GM12878 (cell line): ENCODE measurements around the gene OR13J1. TPM values are rescaled to one million over a fixed set of nuclear protein-coding genes. Genes with fewer than 3 reads are reported as not detected.

Experiments
- ATAC-seq: fragments of 200-7000 bp; cut with Tn5 transposase; 3 replicates; pipeline ENCODE4 v1.9.1; 2020; ENCODE audit warnings: mild to moderate bottlenecking, moderate library complexity
- BruUV-seq: library from RNA; stranded (reverse); fragments of 400-500 nt; replicated peaks from 2 replicates; lab custom pipeline; 2021; lab: Mats Ljungman, UMichigan
- CTCF ChIA-PET: fragments of 300-600 bp; sonication (Branson Sonifier 250); formaldehyde crosslinking; extraction: SDS; loops from one replicate; lab custom pipeline; 2021; ENCODE audit warnings: inconsistent platforms; lab: Yijun Ruan, JAX
- POLR2A ChIA-PET: fragments of 350-600 bp; formaldehyde crosslinking; extraction: SDS; loops from one replicate; lab custom pipeline; 2021; ENCODE audit warnings: inconsistent platforms; lab: Charles Lee
- RAD21 ChIA-PET: fragments of 300-600 bp; sonication (Branson Sonifier 250); formaldehyde crosslinking; loops from one replicate; lab custom pipeline; 2023; ENCODE audit warnings: antibody characterized with exemption; ENCODE audit not compliant: unreplicated experiment; lab: Charles Lee
- SMC1A ChIA-PET: fragments of 300-600 bp; sonication (Branson Sonifier 250); formaldehyde crosslinking; loops from one replicate; lab custom pipeline; 2023; ENCODE audit not compliant: unreplicated experiment, uncharacterized antibody; lab: Charles Lee
- DNase-seq: peaks from one replicate; pipeline ENCODE4 v3.0.0-alpha.2; 2011; ENCODE audit warnings: low read depth, low spot score
- FAIRE-seq: peaks from 3 replicates; lab custom pipeline; 2011; peaks lifted over from hg19 to GRCh38; lab: Jason Lieb, UNC
- H2AFZ ChIP-seq: 2 replicates; pipeline ENCODE4 v1.6.0; 2011; ENCODE audit warnings: low read depth, low read length, control low read depth; ENCODE audit not compliant: control insufficient read depth
- H3K27ac ChIP-seq: 2 replicates; pipeline ENCODE4 v1.5.1; 2011; ENCODE audit warnings: control low read depth; ENCODE audit not compliant: control insufficient read depth, insufficient read depth
- H3K27me3 ChIP-seq, 2 experiments: replicated peaks in 1 of 2; 2 replicates each; pipeline versions ENCODE4 v1.6.0 to v1.6.1; 2011; ENCODE audit warnings: low read length in 1 of 2; ENCODE audit not compliant: control insufficient read depth in 2 of 2, insufficient read depth in 2 of 2
- H3K36me3 ChIP-seq, 2 experiments: 2 replicates each; pipeline ENCODE4 v1.5.1; 2011; ENCODE audit warnings: low read length in 1 of 2; ENCODE audit not compliant: control insufficient read depth in 2 of 2, insufficient read depth in 2 of 2
- H3K4me1 ChIP-seq: 2 replicates; pipeline ENCODE4 v1.6.1; 2011; ENCODE audit warnings: mild to moderate bottlenecking, low read length, moderate library complexity, mixed read lengths; ENCODE audit not compliant: control insufficient read depth, insufficient read depth
- H3K4me2 ChIP-seq: 2 replicates; pipeline ENCODE4 v1.6.0; 2011; ENCODE audit warnings: control low read depth; ENCODE audit not compliant: control insufficient read depth, insufficient read depth
- H3K4me3 ChIP-seq: fragments of 200-600 bp; sonication (generic); 2 replicates; pipeline ENCODE4 v1.5.1; 2016
- H3K79me2 ChIP-seq: 2 replicates; pipeline ENCODE4 v1.6.0; 2011; ENCODE audit warnings: low read length; ENCODE audit not compliant: control insufficient read depth, insufficient read depth
- H3K9ac ChIP-seq: 2 replicates; pipeline ENCODE4 v1.8.0; 2011; ENCODE audit warnings: low read length, control low read depth, mixed read lengths; ENCODE audit not compliant: control insufficient read depth, insufficient read depth
- H3K9me3 ChIP-seq: replicated peaks from 3 replicates; pipeline ENCODE4 v1.5.1; 2011; ENCODE audit warnings: mild to moderate bottlenecking, low read length; ENCODE audit not compliant: control insufficient read depth, insufficient read depth
- H4K20me1 ChIP-seq: 2 replicates; pipeline ENCODE4 v1.6.0; 2011; ENCODE audit not compliant: control insufficient read depth, insufficient read depth
- GABPA ChIP-seq: IDR thresholded peaks from 2 replicates; pipeline ENCODE4 v1.6.1; 2014; ENCODE audit warnings: antibody characterized with exemption, low read depth, mild to moderate bottlenecking, inconsistent platforms
- PAX8 ChIP-seq: fragments of 450-650 bp; IDR thresholded peaks from 2 replicates; pipeline ENCODE4 v1.6.1; 2017; ENCODE audit warnings: mild to moderate bottlenecking, moderate library complexity
- PBX3 ChIP-seq: IDR thresholded peaks from 2 replicates; pipeline ENCODE4 v1.6.1; 2011; ENCODE audit warnings: mild to moderate bottlenecking, low read depth, low read length, moderate library complexity; ENCODE audit not compliant: insufficient replicate concordance
- POU2F2 ChIP-seq: IDR thresholded peaks from 3 replicates; pipeline ENCODE4 v1.6.1; 2011; ENCODE audit warnings: low read depth, mild to moderate bottlenecking, low read length, borderline replicate concordance
- SREBF1 ChIP-seq: IDR thresholded peaks from 2 replicates; pipeline ENCODE4 v1.6.1; 2012; ENCODE audit warnings: mild to moderate bottlenecking, low read length
- ZBTB4 ChIP-seq: fragments of 450-650 bp; formaldehyde crosslinking; IDR thresholded peaks from 2 replicates; pipeline ENCODE4 v1.4.0; 2022; ENCODE audit warnings: mild to moderate bottlenecking, moderate library complexity
- WGBS: methylation state at CpG from one replicate; pipeline ENCODE4 v1.1.6; 2016; ENCODE audit warnings: low lambda C conversion rate; ENCODE audit not compliant: insufficient replicate concordance, insufficient coverage; ENCODE audit errors: missing lambda C conversion rate; 5-methylcytosine and 5-hydroxymethylcytosine counted together
- in situ Hi-C: fragments of 300-500 bp; cut with MboI; formaldehyde crosslinking; loops from 9 replicates; pipeline ENCODE4 v1.14.3; 2018; ENCODE audit warnings: mixed read lengths
- intact Hi-C: fragments of 100-400 bp; cut with micrococcal nuclease; formaldehyde crosslinking; loops from one replicate; pipeline ENCODE4 v1.14.2; 2022; ENCODE audit not compliant: unreplicated experiment
- polyA plus RNA-seq, 11 experiments: library from polyadenylated mRNA; depleted of rRNA in 4 of 11; unstranded in 6 of 11; stranded (reverse) in 5 of 11; fragments of >200 nt; fragmentation: Nextera tagmentation in 4 of 11; fragmentation: Illumina TruSeq in 1 of 11; extraction: Ambion mirVana in 4 of 11; extraction: Trizol in 1 of 11; gene quantifications; 1 replicate in 1 of 11; 2 replicates in 10 of 11; pipeline versions ENCODE4 v1.2.1 to v1.2.3, GENCODE V29; 2011 to 2016; ENCODE audit warnings: inconsistent platforms in 2 of 11, missing spikeins in 2 of 11, low read depth in 1 of 11
- total RNA-seq, 4 experiments: library from RNA; depleted of rRNA in 3 of 4; stranded (reverse); fragments of >200 nt in 3 of 4; fragmentation: Illumina TruSeq in 1 of 4; extraction: Trizol in 1 of 4; gene quantifications; 2 replicates each; pipeline versions ENCODE4 v1.2.1 to v1.2.3, GENCODE V29; 2013 to 2021
- TF ChIP-seq, protein P1 (sequence below): fragments of 450-650 bp; IDR thresholded peaks from 2 replicates; pipeline ENCODE4 v1.6.1; 2016; ENCODE audit warnings: mild to moderate bottlenecking, moderate library complexity, borderline replicate concordance
- TF ChIP-seq, protein P2 (sequence below), 3 experiments: IDR thresholded peaks in 2 of 3; conservative IDR thresholded peaks in 1 of 3; 2 replicates each; pipeline ENCODE4 v1.5.1; 2011; ENCODE audit warnings: low read depth in 3 of 3, low read length in 3 of 3, mild to moderate bottlenecking in 3 of 3, control low read depth in 2 of 3, moderate library complexity in 2 of 3, inconsistent platforms in 1 of 3, mixed read lengths in 1 of 3; ENCODE audit not compliant: control insufficient read depth in 2 of 3, insufficient read depth in 1 of 3; ENCODE audit errors: extremely low read depth in 1 of 3
- TF ChIP-seq, protein P3 (sequence below): fragments of 450-650 bp; IDR thresholded peaks from 2 replicates; pipeline ENCODE4 v1.6.1; 2016; ENCODE audit warnings: mild to moderate bottlenecking

The OR13J1 gene
- total and polyA plus RNA-seq, 10 of the 15 experiments (the other 5 are each of a cell fraction or from before 2014, with no cell fraction given), result not detected

DNA sequence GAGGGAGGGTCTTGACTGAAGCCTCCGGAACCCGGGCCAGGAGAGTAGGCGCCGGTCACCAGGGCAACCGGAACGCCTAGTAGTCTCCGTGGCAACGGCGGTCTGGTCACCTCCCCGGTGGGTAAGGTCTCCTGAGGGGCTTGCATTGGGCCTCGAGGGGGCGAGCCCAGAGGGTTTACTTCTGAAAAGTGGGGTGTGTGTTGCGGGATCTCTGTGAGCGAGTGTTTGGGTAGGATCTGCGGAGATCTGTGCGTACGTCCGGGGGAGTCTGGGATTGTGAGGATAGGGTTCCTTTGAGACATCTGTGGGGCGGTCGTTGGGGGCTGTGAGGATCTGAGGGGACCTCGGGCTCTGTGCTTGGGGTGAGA is 41.5 kb downstream of the OR13J1 start, which contains the start of gene FAM221B (continued):
- TF ChIP-seq, protein P1, sequence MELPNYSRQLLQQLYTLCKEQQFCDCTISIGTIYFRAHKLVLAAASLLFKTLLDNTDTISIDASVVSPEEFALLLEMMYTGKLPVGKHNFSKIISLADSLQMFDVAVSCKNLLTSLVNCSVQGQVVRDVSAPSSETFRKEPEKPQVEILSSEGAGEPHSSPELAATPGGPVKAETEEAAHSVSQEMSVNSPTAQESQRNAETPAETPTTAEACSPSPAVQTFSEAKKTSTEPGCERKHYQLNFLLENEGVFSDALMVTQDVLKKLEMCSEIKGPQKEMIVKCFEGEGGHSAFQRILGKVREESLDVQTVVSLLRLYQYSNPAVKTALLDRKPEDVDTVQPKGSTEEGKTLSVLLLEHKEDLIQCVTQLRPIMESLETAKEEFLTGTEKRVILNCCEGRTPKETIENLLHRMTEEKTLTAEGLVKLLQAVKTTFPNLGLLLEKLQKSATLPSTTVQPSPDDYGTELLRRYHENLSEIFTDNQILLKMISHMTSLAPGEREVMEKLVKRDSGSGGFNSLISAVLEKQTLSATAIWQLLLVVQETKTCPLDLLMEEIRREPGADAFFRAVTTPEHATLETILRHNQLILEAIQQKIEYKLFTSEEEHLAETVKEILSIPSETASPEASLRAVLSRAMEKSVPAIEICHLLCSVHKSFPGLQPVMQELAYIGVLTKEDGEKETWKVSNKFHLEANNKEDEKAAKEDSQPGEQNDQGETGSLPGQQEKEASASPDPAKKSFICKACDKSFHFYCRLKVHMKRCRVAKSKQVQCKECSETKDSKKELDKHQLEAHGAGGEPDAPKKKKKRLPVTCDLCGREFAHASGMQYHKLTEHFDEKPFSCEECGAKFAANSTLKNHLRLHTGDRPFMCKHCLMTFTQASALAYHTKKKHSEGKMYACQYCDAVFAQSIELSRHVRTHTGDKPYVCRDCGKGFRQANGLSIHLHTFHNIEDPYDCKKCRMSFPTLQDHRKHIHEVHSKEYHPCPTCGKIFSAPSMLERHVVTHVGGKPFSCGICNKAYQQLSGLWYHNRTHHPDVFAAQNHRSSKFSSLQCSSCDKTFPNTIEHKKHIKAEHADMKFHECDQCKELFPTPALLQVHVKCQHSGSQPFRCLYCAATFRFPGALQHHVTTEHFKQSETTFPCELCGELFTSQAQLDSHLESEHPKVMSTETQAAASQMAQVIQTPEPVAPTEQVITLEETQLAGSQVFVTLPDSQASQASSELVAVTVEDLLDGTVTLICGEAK, result peak; percentile 41; the same call in 1 of the 2 replicates

- ChIA-PET SMC1A (interaction anchor here (0.6 to 5.0 kb wide), 5 partner anchors 15 to 132 kb away, joined by 3 to 117 read pairs (median 26); partner anchors contain the start of genes HINT2 and SPAG8), POLR2A (interaction anchor here (0.7 kb wide), 1 partner anchor 69 kb away, joined by 5 read pairs; no protein-coding TSS in a partner anchor), CTCF (interaction anchor here (0.5 to 6.7 kb wide), 14 partner anchors 8 to 118 kb away, joined by 3 to 292 read pairs (median 14); partner anchors contain the start of genes HINT2 and SPAG8), RAD21 (interaction anchor here (4.3 kb wide), 1 partner anchor 52 kb away, joined by 138 read pairs; no protein-coding TSS in a partner anchor)
- in situ Hi-C loops, result loop anchor here (5.0 kb wide), 1 partner anchor 50 kb away; no protein-coding TSS in a partner anchor
- DNase-seq (no peak), ATAC-seq (no peak), FAIRE-seq (no peak)
- H3K27ac ChIP-seq, result no peak overlapping the region
- H3K4me3 ChIP-seq, result no peak overlapping the region
- H3K9ac ChIP-seq, result no peak overlapping the region
- H3K4me1 ChIP-seq, result peaks cover 3% of the 10 kb centered on the region
- no peaks in the 10 kb centered on the region for H3K36me3 ChIP-seq
- 61% methylated on average over 3 of the region's 3 CpGs for WGBS
- no peak overlapping the region for H2AFZ ChIP-seq
- intact Hi-C loops, result loop anchor here (10.0 kb wide), 1 partner anchor 173 kb away; the partner anchor contains the start of genes CCDC107, RMRP and SIT1
- H3K9me3 ChIP-seq, result no peaks in the 10 kb centered on the region
- H3K4me2 ChIP-seq, result no peak overlapping the region
- no peaks in the 10 kb centered on the region; the same call in 1 of the 2 replicates for H3K79me2 ChIP-seq
- no peaks in the 10 kb centered on the region for H4K20me1 ChIP-seq
- BruUV-seq, result no TSS peak
- H3K27me3 ChIP-seq, result no peaks in the 10 kb centered on the region
- no peak for TF ChIP-seq SREBF1
- TF ChIP-seq, protein P2, sequence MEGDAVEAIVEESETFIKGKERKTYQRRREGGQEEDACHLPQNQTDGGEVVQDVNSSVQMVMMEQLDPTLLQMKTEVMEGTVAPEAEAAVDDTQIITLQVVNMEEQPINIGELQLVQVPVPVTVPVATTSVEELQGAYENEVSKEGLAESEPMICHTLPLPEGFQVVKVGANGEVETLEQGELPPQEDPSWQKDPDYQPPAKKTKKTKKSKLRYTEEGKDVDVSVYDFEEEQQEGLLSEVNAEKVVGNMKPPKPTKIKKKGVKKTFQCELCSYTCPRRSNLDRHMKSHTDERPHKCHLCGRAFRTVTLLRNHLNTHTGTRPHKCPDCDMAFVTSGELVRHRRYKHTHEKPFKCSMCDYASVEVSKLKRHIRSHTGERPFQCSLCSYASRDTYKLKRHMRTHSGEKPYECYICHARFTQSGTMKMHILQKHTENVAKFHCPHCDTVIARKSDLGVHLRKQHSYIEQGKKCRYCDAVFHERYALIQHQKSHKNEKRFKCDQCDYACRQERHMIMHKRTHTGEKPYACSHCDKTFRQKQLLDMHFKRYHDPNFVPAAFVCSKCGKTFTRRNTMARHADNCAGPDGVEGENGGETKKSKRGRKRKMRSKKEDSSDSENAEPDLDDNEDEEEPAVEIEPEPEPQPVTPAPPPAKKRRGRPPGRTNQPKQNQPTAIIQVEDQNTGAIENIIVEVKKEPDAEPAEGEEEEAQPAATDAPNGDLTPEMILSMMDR (IDR thresholded peaks at IDR 0.05 in 2 of 3, conservative IDR thresholded peaks at IDR 0.05 in 1 of 3; ENCODE audit: control insufficient read depth in 2 of 3, extremely low read depth in 1 of 3, insufficient read depth in 1 of 3, low read depth in 3 of 3, low read length in 3 of 3), result no peak
- no peak for TF ChIP-seq POU2F2
- no peak for TF ChIP-seq PAX8
- TF ChIP-seq ZBTB4 (CRISPR knock-in tag), result no peak
- TF ChIP-seq PBX3, result no peak
- TF ChIP-seq, protein P3, sequence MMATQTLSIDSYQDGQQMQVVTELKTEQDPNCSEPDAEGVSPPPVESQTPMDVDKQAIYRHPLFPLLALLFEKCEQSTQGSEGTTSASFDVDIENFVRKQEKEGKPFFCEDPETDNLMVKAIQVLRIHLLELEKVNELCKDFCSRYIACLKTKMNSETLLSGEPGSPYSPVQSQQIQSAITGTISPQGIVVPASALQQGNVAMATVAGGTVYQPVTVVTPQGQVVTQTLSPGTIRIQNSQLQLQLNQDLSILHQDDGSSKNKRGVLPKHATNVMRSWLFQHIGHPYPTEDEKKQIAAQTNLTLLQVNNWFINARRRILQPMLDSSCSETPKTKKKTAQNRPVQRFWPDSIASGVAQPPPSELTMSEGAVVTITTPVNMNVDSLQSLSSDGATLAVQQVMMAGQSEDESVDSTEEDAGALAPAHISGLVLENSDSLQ, result no peak
- TF ChIP-seq GABPA, result no peak
These were observed 42.7 kb downstream of the OR13J1 start for GRCh38 chr9:35827486-35827885.
